K562 (cell line): ENCODE data around the gene SVBP. TPM values are rescaled to one million over a fixed set of nuclear protein-coding genes. Genes with fewer than 3 reads are reported as not detected.

Experiments
- BCLAF1 ChIP-seq, 2 experiments: fragments of 450-650 bp in 1 of 2; IDR thresholded peaks; 2 replicates each; pipeline ENCODE4 v1.6.1; 2011 to 2017; ENCODE audit warnings: low read depth in 2 of 2, antibody characterized with exemption in 1 of 2, borderline replicate concordance in 1 of 2, low read length in 1 of 2, mild to moderate bottlenecking in 1 of 2, mixed read lengths in 1 of 2; ENCODE audit not compliant: control insufficient read depth in 1 of 2
- CREB3L1 ChIP-seq: fragments of 450-650 bp; IDR thresholded peaks from 2 replicates; pipeline ENCODE4 v1.6.1; 2014; ENCODE audit warnings: low read depth, mild to moderate bottlenecking, moderate library complexity, borderline replicate concordance
- ELF1 ChIP-seq: fragments of 200-800 bp; sonication (Bioruptor generic); IDR thresholded peaks from 2 replicates; pipeline ENCODE4 v1.6.1; 2016; ENCODE audit warnings: missing genetic modification characterization, missing compliant biosample characterization
- ERF ChIP-seq: fragments of 450-650 bp; formaldehyde crosslinking; IDR thresholded peaks from 2 replicates; pipeline ENCODE4 v1.4.0; 2020; ENCODE audit warnings: mild to moderate bottlenecking, mixed read lengths
- ETV6 ChIP-seq, 3 experiments: fragments of 150-350 bp in 1 of 3; sonication (generic) in 1 of 3; formaldehyde crosslinking in 1 of 3; IDR thresholded peaks; 2 replicates each; pipeline versions ENCODE4 v1.6.1 to v1.8.0; 2014 to 2022; ENCODE audit warnings: borderline replicate concordance in 2 of 3, low read depth in 2 of 3, antibody characterized with exemption in 1 of 3, low read length in 1 of 3, mild to moderate bottlenecking in 1 of 3, missing genetic modification reagents in 1 of 3
- FOXA3 ChIP-seq, 2 experiments: fragments of 450-650 bp in 1 of 2; sonication (generic) in 1 of 2; formaldehyde crosslinking; IDR thresholded peaks in 1 of 2; conservative IDR thresholded peaks in 1 of 2; 2 replicates each; pipeline versions ENCODE4 v1.4.0 to v1.8.0; 2020 to 2022; ENCODE audit warnings: mild to moderate bottlenecking in 2 of 2, missing genetic modification reagents in 1 of 2
- GTF2A2 ChIP-seq: IDR thresholded peaks from 2 replicates; pipeline ENCODE4 v1.6.1; 2016; ENCODE audit warnings: mild to moderate bottlenecking, missing genetic modification characterization, missing compliant biosample characterization
- HDAC2 ChIP-seq: fragments of 450-650 bp; IDR thresholded peaks from 2 replicates; pipeline ENCODE4 v1.6.1; 2016; ENCODE audit warnings: mild to moderate bottlenecking
- IRF2 ChIP-seq: sonication (generic); formaldehyde crosslinking; IDR thresholded peaks from 2 replicates; pipeline ENCODE4 v1.8.1; 2022; ENCODE audit warnings: mild to moderate bottlenecking, missing genetic modification reagents
- MTA3 ChIP-seq: fragments of 450-650 bp; formaldehyde crosslinking; IDR thresholded peaks from 2 replicates; pipeline ENCODE4 v1.6.1; 2017; ENCODE audit warnings: mild to moderate bottlenecking, borderline replicate concordance
- NFIC ChIP-seq: fragments of 450-650 bp; IDR thresholded peaks from 2 replicates; pipeline ENCODE4 v1.6.1; 2017; ENCODE audit warnings: mild to moderate bottlenecking, inconsistent platforms
- POLR2AphosphoS2 ChIP-seq: IDR thresholded peaks from 2 replicates; pipeline ENCODE4 v1.6.1; 2012; ENCODE audit warnings: low read length, improper control_type of control experiment
- SREBF1 ChIP-seq: fragments of 150-350 bp; IDR thresholded peaks from 2 replicates; pipeline ENCODE4 v1.6.1; 2014; ENCODE audit warnings: antibody characterized with exemption, low read depth, low read length, borderline replicate concordance
- TEAD2 ChIP-seq: fragments of 450-650 bp; IDR thresholded peaks from 2 replicates; pipeline ENCODE4 v1.6.1; 2016; ENCODE audit warnings: missing genetic modification characterization, control low read depth, missing compliant biosample characterization
- THAP12 ChIP-seq: fragments of 250-450 bp; sonication (Bioruptor Pico); IDR thresholded peaks from 2 replicates; pipeline ENCODE4 v1.9.0; 2021; ENCODE audit warnings: mild to moderate bottlenecking, inconsistent platforms
- XRCC5 ChIP-seq: fragments of 200-400 bp; formaldehyde crosslinking; IDR thresholded peaks from 2 replicates; pipeline ENCODE4 v1.6.1; 2017; ENCODE audit warnings: low read depth, mild to moderate bottlenecking, low read length
- ZBTB17 ChIP-seq: fragments of 450-650 bp; formaldehyde crosslinking; IDR thresholded peaks from 2 replicates; pipeline ENCODE4 v1.4.0; 2020; ENCODE audit warnings: mild to moderate bottlenecking
- ZC3H8 ChIP-seq: fragments of 450-650 bp; IDR thresholded peaks from 2 replicates; pipeline ENCODE4 v1.6.1; 2017
- ZNF224 ChIP-seq: sonication (generic); formaldehyde crosslinking; IDR thresholded peaks from 2 replicates; pipeline ENCODE4 v1.8.0; 2022; ENCODE audit warnings: mild to moderate bottlenecking, missing genetic modification reagents
- ZNF707 ChIP-seq: fragments of 250-450 bp; sonication (Bioruptor Pico); conservative IDR thresholded peaks from 2 replicates; pipeline ENCODE4 v1.8.0; 2022; ENCODE audit warnings: inconsistent platforms, mild to moderate bottlenecking, moderate library complexity
- ZNF780A ChIP-seq: fragments of 250-450 bp; sonication (Bioruptor Pico); IDR thresholded peaks from 2 replicates; pipeline ENCODE4 v1.5.0; 2021; ENCODE audit warnings: mild to moderate bottlenecking
- polyA plus RNA-seq, 8 experiments: library from polyadenylated mRNA; depleted of rRNA in 4 of 8; stranded (reverse) in 5 of 8; unstranded in 3 of 8; fragments of >200 nt; fragmentation: Nextera tagmentation in 2 of 8; fragmentation: Illumina TruSeq in 1 of 8; extraction: Ambion mirVana in 2 of 8; extraction: Trizol in 1 of 8; gene quantifications; 2 replicates each; pipeline versions ENCODE4 v1.2.1 to v1.2.3, GENCODE V29; 2011 to 2014; ENCODE audit warnings: inconsistent platforms in 1 of 8, missing spikeins in 1 of 8
- total RNA-seq, 7 experiments: library from RNA; depleted of rRNA in 6 of 7; stranded (reverse); fragments of >200 nt in 6 of 7; fragmentation: Illumina TruSeq in 2 of 7; extraction: Trizol in 2 of 7; gene quantifications; 2 replicates each; pipeline versions ENCODE4 v1.2.1 to v1.2.3, GENCODE V29; 2011 to 2021; ENCODE audit warnings: low replicate concordance in 1 of 7

Gene SVBP
- total and polyA plus RNA-seq, 9 of the 15 experiments (the other 6 are each of a cell fraction or from before 2014, with no cell fraction given): 31.7 to 49.7 (median 40.0) TPM

- TF ChIP-seq NFIC (peak; percentile 80), CREB3L1 (no peak), ERF (0 out of 2 replicates have a peak, but pooled peaks have one; percentile 42), ZC3H8 (no peak), POLR2AphosphoS2 (no peak; the same call in 1 of the 2 replicates), MTA3 (peak; percentile 59; the same call in 1 of the 2 replicates), GTF2A2 (tag) (0 out of 2 replicates have a peak, but pooled peaks have one; percentile 55), BCLAF1 (IDR thresholded peaks at IDR 0.05; ENCODE audit: borderline replicate concordance in 1 of 2, control insufficient read depth in 1 of 2, low read depth in 2 of 2, low read length in 1 of 2) (no peak), THAP12 (CRISPR knock-in tag) (peak; percentile 73; the same call in 1 of the 2 replicates), ZNF780A (CRISPR knock-in tag) (no peak), TEAD2 (tag) (no peak), FOXA3 (CRISPR knock-in tag; conservative IDR thresholded peaks at IDR 0.05 in 1 of 2, IDR thresholded peaks at IDR 0.05 in 1 of 2) (no peak), XRCC5 (no peak), HDAC2 (peak; percentile 74), ZBTB17 (CRISPR knock-in tag) (0 out of 2 replicates have a peak, but pooled peaks have one; percentile 74), ZNF224 (CRISPR knock-in tag) (no peak), SREBF1 (no peak), ELF1 (tag) (peak; percentile 79), IRF2 (CRISPR knock-in tag) (no peak), ETV6 (IDR thresholded peaks at IDR 0.05; ENCODE audit: borderline replicate concordance in 1 of 2, low read depth in 2 of 2, low read length in 1 of 2) (no peak), ETV6 (CRISPR knock-in tag; IDR thresholded peaks at IDR 0.05; ENCODE audit: borderline replicate concordance) (no peak), ZNF707 (no peak)
Measured at GRCh38 chr1:42816585-42817439, at the start of gene SVBP, which contains the start of gene ERMAP (continued).
